Measurements from ENCODE around the gene UGT1A7. TPM values are rescaled to one million over a fixed set of nuclear protein-coding genes. Genes with fewer than 3 reads are reported as not detected.
"Not testable (repeated sequence)": the region's sequence is repeated elsewhere in the genome, so short reads cannot be mapped to it uniquely, and the experiment has no call there.

UGT1A7 gene
- total RNA-seq, 1 donor from 2014 or later, result not detected

GRCh38 chr2:233751212-233752009 is 69.7 kb downstream of the UGT1A7 start:
- intact Hi-C loops (cut with DNase I); ATAC-seq; DNase-seq (ENCODE audit: missing footprints): not testable (repeated sequence)

GRCh38 chr2:233754872-233755611 is 73.3 kb downstream of the UGT1A7 start:
- intact Hi-C loops (cut with DNase I), result no loop called here
- DNase-seq (ENCODE audit: missing footprints), result no peak

GRCh38 chr2:233756429-233757081 is 74.9 kb downstream of the UGT1A7 start:
- ATAC-seq, result no peak
- no peak for DNase-seq (ENCODE audit: missing footprints)
- intact Hi-C loops (cut with DNase I), result no loop called here

More at GRCh38 chr2:233754872-233755611, 73.3 kb downstream of the UGT1A7 start:
- no peak for ATAC-seq

- DNase-seq (ENCODE audit: missing footprints), result no peak
- intact Hi-C loops (cut with DNase I), result no loop called here
- no peak for ATAC-seq
These were observed 76.4 kb downstream of the UGT1A7 start for GRCh38 chr2:233758141-233758540.

- no peak for ATAC-seq
- no peak for DNase-seq (ENCODE audit: missing footprints)
- intact Hi-C loops (cut with DNase I), result no loop called here
These were observed 77.1 kb downstream of the UGT1A7 start for GRCh38 chr2:233758849-233759248.

GRCh38 chr2:233760043-233760442 is 78.3 kb downstream of the UGT1A7 start, which contains the start of gene UGT1A1:
Gene UGT1A1 (plus strand): TSS chr2:233760270. CDS start chr2:233760288, 18 bp downstream.
- no peak for DNase-seq (ENCODE audit: missing footprints)
- intact Hi-C loops (cut with DNase I), result no loop called here
- ATAC-seq, result no peak

- ATAC-seq (no peak), DNase-seq (ENCODE audit: missing footprints) (no peak)
- intact Hi-C loops (cut with DNase I), result no loop called here
These were observed 79.5 kb downstream of the UGT1A7 start for GRCh38 chr2:233761040-233761769.

- ATAC-seq (no peak), DNase-seq (ENCODE audit: missing footprints) (no peak)
- intact Hi-C loops (cut with DNase I), result no loop called here
These were observed 82.6 kb downstream of the UGT1A7 start for GRCh38 chr2:233764264-233764663.

- ATAC-seq (no peak), DNase-seq (ENCODE audit: missing footprints) (no peak)
- intact Hi-C loops (cut with DNase I), result no loop called here
These were observed 83.1 kb downstream of the UGT1A7 start for GRCh38 chr2:233764761-233765160.

- DNase-seq (ENCODE audit: missing footprints) (no peak), ATAC-seq (no peak)
- intact Hi-C loops (cut with DNase I), result no loop called here
These were observed 84.7 kb downstream of the UGT1A7 start for GRCh38 chr2:233766416-233766815.

- no peak for ATAC-seq
- DNase-seq (ENCODE audit: missing footprints), result no peak
- intact Hi-C loops (cut with DNase I), result no loop called here
These were observed 86.4 kb downstream of the UGT1A7 start for GRCh38 chr2:233768076-233768475.

- intact Hi-C loops (cut with DNase I), result no loop called here
- ATAC-seq, result no peak
- DNase-seq (ENCODE audit: missing footprints), result no peak
These were observed 87.6 kb downstream of the UGT1A7 start for GRCh38 chr2:233769260-233769659.

GRCh38 chr2:233772153-233772552 is 90.5 kb downstream of the UGT1A7 start:
- intact Hi-C loops (cut with DNase I), result no loop called here
- ATAC-seq, result no peak
- DNase-seq (ENCODE audit: missing footprints), result no peak

- DNase-seq (ENCODE audit: missing footprints), result no peak
- ATAC-seq, result no peak
- intact Hi-C loops (cut with DNase I), result no loop called here
These were observed 90.9 kb downstream of the UGT1A7 start for GRCh38 chr2:233772583-233772982.

- intact Hi-C loops (cut with DNase I), result no loop called here
- DNase-seq (ENCODE audit: missing footprints), result no peak
- ATAC-seq, result no peak
These were observed 92.2 kb downstream of the UGT1A7 start for GRCh38 chr2:233773854-233774253.

- DNase-seq (ENCODE audit: missing footprints), result no peak
- ATAC-seq, result no peak
- intact Hi-C loops (cut with DNase I), result no loop called here
These were observed 93.7 kb downstream of the UGT1A7 start for GRCh38 chr2:233775414-233775813.

- no peak for ATAC-seq
- no peak for DNase-seq (ENCODE audit: missing footprints)
- intact Hi-C loops (cut with DNase I), result no loop called here
These were observed 96.3 kb downstream of the UGT1A7 start, which contains the start of gene MROH2A for GRCh38 chr2:233778030-233778429. Gene MROH2A (plus strand): TSS chr2:233778330. CDS start chr2:233779359, 1,029 bp downstream.

GRCh38 chr2:233779722-233780121 is 98.0 kb downstream of the UGT1A7 start:
- intact Hi-C loops (cut with DNase I), result no loop called here
- DNase-seq (ENCODE audit: missing footprints) (no peak), ATAC-seq (no peak)

GRCh38 chr2:233780771-233781170 is 99.1 kb downstream of the UGT1A7 start:
- intact Hi-C loops (cut with DNase I), result no loop called here
- ATAC-seq (no peak), DNase-seq (ENCODE audit: missing footprints) (no peak)
